Measurements from ENCODE around the gene FAM193B. TPM values are rescaled to one million over a fixed set of nuclear protein-coding genes. Genes with fewer than 3 reads are reported as not detected.
A peak's percentile ranks its signal among the peaks of the same experiment; 100 is the strongest.

Gene FAM193B
- total and polyA plus RNA-seq, 2 of the 13 experiments (the other 11 are each of a cell fraction or from before 2014, with no cell fraction given): 21.2 to 40.9 TPM

GRCh38 chr5:177477701-177478477 lies 76.5 kb downstream of the FAM193B start (continued):
- TF ChIP-seq CREM (IDR thresholded peaks at IDR 0.05): no peak
- no peak for TF ChIP-seq CREM (CRISPR knock-in tag; IDR thresholded peaks at IDR 0.05)
- TF ChIP-seq, protein P1, sequence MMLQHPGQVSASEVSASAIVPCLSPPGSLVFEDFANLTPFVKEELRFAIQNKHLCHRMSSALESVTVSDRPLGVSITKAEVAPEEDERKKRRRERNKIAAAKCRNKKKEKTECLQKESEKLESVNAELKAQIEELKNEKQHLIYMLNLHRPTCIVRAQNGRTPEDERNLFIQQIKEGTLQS (CRISPR knock-in tag; IDR thresholded peaks at IDR 0.05): no peak
- TF ChIP-seq KLF6 (CRISPR knock-in tag; IDR thresholded peaks at IDR 0.05): no peak
- TF ChIP-seq TFDP2 (CRISPR knock-in tag; IDR thresholded peaks at IDR 0.05): no peak
- no peak for TF ChIP-seq ZBTB44 (CRISPR knock-in tag; IDR thresholded peaks at IDR 0.05)
- TF ChIP-seq ZNF205 (CRISPR knock-in tag; IDR thresholded peaks at IDR 0.05): no peak
- no peak for TF ChIP-seq ATM (IDR thresholded peaks at IDR 0.05; ENCODE audit: borderline replicate concordance)
- TF ChIP-seq ZMYM2 (CRISPR knock-in tag; IDR thresholded peaks at IDR 0.05): no peak
- TF ChIP-seq, protein P2, sequence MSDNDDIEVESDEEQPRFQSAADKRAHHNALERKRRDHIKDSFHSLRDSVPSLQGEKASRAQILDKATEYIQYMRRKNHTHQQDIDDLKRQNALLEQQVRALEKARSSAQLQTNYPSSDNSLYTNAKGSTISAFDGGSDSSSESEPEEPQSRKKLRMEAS (IDR thresholded peaks at IDR 0.05): peak; percentile 48
- TF ChIP-seq E2F2 (CRISPR knock-in tag; IDR thresholded peaks at IDR 0.05; ENCODE audit: borderline replicate concordance): no peak
- no peak for TF ChIP-seq CHD2 (IDR thresholded peaks at IDR 0.05; ENCODE audit: low read depth, low read length)
- TF ChIP-seq, protein P3, sequence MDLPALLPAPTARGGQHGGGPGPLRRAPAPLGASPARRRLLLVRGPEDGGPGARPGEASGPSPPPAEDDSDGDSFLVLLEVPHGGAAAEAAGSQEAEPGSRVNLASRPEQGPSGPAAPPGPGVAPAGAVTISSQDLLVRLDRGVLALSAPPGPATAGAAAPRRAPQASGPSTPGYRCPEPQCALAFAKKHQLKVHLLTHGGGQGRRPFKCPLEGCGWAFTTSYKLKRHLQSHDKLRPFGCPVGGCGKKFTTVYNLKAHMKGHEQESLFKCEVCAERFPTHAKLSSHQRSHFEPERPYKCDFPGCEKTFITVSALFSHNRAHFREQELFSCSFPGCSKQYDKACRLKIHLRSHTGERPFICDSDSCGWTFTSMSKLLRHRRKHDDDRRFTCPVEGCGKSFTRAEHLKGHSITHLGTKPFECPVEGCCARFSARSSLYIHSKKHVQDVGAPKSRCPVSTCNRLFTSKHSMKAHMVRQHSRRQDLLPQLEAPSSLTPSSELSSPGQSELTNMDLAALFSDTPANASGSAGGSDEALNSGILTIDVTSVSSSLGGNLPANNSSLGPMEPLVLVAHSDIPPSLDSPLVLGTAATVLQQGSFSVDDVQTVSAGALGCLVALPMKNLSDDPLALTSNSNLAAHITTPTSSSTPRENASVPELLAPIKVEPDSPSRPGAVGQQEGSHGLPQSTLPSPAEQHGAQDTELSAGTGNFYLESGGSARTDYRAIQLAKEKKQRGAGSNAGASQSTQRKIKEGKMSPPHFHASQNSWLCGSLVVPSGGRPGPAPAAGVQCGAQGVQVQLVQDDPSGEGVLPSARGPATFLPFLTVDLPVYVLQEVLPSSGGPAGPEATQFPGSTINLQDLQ (CRISPR knock-in tag; IDR thresholded peaks at IDR 0.05): no peak
- peak; percentile 49; the same call in 1 of the 2 replicates for TF ChIP-seq ZFY (CRISPR knock-in tag; IDR thresholded peaks at IDR 0.05)
- TF ChIP-seq, protein P4, sequence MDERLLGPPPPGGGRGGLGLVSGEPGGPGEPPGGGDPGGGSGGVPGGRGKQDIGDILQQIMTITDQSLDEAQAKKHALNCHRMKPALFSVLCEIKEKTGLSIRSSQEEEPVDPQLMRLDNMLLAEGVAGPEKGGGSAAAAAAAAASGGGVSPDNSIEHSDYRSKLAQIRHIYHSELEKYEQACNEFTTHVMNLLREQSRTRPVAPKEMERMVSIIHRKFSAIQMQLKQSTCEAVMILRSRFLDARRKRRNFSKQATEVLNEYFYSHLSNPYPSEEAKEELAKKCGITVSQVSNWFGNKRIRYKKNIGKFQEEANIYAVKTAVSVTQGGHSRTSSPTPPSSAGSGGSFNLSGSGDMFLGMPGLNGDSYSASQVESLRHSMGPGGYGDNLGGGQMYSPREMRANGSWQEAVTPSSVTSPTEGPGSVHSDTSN (CRISPR knock-in tag; IDR thresholded peaks at IDR 0.05): 0 out of 2 replicates have a peak, but pooled peaks have one; percentile 2
- TF ChIP-seq, protein P5, sequence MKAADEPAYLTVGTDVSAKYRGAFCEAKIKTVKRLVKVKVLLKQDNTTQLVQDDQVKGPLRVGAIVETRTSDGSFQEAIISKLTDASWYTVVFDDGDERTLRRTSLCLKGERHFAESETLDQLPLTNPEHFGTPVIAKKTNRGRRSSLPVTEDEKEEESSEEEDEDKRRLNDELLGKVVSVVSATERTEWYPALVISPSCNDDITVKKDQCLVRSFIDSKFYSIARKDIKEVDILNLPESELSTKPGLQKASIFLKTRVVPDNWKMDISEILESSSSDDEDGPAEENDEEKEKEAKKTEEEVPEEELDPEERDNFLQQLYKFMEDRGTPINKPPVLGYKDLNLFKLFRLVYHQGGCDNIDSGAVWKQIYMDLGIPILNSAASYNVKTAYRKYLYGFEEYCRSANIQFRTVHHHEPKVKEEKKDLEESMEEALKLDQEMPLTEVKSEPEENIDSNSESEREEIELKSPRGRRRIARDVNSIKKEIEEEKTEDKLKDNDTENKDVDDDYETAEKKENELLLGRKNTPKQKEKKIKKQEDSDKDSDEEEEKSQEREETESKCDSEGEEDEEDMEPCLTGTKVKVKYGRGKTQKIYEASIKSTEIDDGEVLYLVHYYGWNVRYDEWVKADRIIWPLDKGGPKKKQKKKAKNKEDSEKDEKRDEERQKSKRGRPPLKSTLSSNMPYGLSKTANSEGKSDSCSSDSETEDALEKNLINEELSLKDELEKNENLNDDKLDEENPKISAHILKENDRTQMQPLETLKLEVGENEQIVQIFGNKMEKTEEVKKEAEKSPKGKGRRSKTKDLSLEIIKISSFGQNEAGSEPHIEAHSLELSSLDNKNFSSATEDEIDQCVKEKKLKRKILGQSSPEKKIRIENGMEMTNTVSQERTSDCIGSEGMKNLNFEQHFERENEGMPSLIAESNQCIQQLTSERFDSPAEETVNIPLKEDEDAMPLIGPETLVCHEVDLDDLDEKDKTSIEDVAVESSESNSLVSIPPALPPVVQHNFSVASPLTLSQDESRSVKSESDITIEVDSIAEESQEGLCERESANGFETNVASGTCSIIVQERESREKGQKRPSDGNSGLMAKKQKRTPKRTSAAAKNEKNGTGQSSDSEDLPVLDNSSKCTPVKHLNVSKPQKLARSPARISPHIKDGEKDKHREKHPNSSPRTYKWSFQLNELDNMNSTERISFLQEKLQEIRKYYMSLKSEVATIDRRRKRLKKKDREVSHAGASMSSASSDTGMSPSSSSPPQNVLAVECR (CRISPR knock-in tag; IDR thresholded peaks at IDR 0.05; ENCODE audit: borderline replicate concordance): peak; percentile 34; the same call in 1 of the 2 replicates
